Cortex of kidney (tissue), 1 donor: ENCODE data around the gene LIMS1.
"Not testable (repeated sequence)": the region's sequence is repeated elsewhere in the genome, so short reads cannot be mapped to it uniquely, and the experiment has no call there.

Experiments
- DNase-seq: peaks from one replicate; lab custom pipeline; 2025; lab: John Stamatoyannopoulos, UW

LIMS1 gene

DNA sequence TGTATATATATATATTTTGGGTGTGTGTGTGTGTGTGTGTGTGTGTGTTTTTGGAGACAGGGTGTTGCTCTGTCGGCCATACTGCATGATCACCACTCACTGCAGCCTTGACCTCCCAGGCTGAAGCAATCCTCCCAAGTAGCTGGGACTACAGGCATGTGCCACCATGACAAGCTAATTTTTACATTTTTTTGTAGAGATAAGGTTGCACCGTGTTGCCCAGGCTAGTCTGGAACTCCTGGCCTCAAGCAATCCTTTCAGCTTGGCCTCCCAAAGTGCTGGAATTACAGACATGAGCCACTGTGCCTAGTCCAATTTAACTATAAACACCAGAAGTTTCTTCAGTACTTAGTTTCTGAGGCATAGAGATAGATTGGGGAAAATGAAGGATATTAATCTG, 18.3 kb downstream of the LIMS1 start:
- DNase-seq, result no peak

DNA sequence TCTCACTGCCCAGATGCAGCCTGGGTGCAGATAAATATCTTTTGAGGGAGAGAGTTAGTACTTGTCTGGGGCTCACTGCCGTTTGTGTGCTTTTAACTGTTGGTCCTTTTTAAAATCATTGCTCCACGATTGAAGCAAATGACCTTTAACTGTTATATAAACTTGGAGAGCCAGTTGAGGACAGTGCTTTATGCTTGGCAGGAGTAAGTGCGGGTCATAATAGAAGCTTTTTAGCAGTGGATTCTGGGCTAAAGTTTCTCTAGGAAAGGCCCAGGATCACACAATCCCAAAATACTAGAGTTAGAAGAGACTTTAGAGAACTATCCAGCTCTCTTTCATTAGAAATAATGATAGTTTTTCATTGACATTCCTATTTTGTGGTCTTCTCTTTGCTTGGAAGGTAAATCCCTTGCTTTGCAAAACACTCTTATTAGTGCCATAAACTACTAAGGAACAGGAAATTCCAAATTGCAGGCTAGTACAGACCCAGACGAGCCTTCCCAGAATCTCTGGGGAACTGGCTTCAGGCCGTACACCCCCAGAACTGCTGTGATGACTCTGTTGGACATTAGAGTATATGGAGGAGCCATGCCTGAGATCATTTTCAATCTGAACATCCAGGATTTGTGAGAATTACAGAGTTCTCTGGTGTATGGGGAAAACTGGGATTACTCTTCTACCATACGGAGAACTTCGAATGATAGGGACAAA, 19.1 kb downstream of the LIMS1 start:
- no peak for DNase-seq

DNA sequence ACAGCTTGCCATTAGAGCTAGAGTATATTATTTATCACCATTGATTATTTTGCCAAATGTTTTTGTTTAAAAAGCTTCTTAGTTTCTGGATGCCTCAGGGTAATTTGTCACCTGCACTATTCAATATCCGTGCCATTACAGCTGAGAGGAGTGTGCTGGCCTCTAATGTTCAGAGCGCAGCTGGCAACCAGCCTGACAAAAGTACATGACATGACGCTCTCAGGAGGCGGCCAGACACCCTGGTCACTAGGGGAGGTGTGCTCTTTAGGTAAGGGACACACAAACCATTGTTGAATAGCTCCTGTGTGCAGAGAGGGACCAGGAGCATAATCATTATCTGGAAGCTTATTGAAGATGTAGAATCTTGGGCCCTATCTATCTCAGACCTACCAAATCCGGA, 20.3 kb downstream of the LIMS1 start:
- no peak for DNase-seq

DNA sequence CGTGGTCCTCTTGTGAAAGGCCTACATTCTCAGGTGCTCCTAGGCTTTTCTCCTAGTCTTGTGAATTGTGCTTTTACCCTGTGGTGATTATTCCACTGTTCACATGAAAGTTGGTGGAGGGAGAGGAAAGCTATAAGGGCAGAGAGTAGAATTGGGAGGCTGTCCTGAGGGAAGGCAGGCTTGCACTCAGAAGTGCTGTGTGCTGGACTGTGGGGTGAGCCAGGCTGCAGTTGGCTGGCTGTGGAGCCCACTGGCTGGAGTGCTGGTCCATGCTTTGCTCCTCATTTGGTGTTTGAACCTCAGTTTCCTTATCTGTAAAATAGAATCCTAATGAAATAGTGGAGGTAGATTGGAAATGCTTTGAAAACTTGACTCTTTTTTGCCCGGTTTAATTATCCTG, 21.3 kb downstream of the LIMS1 start:
- DNase-seq, result no peak

DNA sequence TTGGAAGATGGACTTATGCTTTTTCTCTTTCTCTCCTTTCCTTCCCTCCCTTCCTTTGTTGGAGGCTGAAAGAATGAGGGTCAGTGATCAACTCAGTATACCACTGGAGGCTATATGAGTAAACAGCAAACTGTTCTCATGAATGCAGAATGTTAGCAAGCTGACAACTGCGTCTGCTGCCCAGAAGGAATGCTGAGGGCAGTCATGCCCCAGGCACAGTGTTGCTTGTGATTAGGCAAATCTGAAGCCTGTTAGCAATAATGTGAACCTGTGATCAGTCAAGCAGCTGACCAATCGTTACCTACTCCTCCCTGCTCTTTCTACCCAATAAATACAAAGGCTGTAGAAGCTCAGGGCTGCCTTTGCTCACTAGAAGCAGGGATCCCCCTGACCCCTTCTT, 22.3 kb downstream of the LIMS1 start:
- DNase-seq, result not testable (repeated sequence)

DNA sequence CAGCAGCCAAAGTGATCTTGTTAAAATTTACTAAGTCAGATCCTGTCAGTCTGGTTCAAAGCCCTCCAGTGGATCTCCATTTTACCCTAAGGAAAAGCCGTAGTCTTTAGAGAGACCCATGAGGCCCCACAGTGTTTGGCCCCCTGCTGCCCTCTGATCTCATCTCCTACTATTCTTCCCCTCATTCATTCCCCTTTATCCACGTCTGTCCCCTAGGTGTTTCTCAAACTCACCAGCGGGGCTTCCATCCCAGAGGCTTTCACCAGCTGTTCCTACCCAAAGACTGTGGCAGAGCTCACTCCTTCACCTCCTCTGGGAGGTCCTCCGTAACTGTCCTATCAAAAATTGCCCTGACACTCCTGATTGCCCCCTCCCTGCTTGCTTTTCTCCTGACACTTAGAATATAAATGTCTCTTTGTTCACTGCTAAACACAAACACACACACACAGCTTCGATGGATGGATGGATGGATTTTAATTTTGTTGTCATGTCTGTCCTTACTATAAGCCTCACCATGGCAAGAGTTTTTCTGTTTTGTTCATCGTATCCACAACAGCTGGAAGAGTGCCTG, 26.1 kb downstream of the LIMS1 start:
- DNase-seq, result no peak

DNA sequence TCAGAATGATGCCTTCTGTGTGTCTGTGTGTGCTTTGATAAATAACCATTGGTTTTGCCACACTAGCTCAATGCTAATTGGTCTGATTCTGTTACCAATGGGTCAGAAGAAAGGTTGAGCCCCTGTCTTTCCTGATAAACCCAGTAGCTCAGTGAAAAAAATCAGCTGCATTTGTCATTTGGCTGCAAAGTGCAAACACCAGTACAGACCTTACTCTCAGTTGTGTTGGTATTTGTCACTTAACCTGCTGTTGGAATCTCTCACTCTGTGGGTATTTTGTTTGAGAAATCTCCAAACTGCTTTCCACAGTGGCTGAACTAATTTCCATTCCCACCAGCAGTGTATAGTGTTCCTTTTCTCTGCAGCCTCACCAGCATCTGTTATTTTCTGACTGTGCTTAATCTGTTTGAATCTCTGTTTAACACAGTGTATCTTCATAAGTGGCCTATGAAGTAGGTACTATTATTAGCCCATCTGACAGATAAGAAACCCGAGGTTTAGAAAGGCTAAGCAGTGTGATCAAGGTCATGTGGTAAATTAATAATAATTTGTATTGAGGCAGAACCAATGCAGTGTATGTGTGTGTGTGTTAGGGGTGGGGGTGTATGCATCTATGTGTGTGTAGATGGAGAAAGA, 26.7 kb downstream of the LIMS1 start:
- DNase-seq, result no peak

DNA sequence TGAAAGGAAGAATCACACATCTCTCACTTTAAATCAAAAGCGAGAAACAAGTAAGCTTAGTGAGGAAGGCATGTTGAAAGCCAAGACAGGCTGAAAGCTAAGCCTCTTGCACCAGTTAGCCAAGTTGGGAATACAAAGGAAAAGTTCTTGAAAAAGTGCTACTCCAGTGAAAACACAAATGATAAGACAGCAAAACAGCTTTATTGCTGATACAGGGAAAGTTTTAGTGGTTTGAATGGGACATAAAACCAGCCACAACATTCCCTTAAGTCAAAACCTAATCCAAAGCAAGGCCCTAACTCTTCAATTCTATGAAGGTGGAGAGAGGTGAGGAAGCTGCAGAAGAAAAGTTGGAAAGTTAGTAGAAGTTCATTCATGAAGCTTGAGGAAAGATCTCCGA, 28.0 kb downstream of the LIMS1 start:
- DNase-seq, result no peak

DNA sequence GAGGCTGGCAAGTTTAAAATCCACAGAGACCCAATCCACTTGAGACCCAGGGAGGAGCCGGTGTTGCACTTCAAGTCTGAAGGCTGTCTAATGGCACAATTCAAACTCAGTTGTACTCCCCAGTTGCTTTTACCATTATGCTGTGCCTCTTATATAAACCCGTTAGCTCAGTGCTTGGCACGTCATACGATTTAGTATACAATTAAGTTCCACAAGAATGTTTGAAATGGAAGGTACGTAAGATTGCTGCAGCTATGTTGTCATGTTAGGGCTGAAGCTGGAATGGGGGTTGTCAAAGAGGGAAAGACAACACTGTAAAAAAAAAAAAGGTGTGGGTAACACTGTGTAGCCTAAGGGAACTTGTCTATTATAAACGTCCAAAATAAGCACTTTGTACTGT, 30.2 kb downstream of the LIMS1 start:
- no peak for DNase-seq

DNA sequence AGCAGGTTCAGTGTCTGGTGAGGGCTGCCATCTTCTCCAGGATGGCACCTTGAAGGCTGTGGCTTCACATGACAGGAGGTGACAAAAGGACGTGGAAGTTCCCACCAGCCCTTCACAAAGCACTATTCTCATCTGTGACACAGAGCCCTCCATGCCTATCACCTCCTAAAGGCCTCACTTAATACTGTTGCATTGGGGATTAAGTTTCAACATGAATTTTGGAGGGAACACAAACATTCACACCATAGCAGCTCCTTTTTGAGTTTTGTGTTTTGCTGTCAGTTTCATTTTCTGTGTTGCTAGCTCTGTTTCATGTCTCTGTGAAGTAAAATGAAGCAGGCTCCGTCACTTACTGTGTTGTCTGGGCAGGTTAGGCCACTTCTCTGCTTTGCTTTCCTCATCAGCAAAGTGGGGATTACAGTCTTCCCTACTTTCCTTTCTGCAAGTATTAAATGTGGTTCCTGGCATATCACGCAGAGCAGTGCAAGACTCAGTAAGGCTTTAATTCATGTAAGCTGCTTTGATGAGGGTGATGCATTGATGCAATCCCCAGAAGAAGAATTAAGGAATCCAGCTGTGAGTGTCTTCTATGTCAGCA, 31.6 kb downstream of the LIMS1 start:
- no peak for DNase-seq

DNA sequence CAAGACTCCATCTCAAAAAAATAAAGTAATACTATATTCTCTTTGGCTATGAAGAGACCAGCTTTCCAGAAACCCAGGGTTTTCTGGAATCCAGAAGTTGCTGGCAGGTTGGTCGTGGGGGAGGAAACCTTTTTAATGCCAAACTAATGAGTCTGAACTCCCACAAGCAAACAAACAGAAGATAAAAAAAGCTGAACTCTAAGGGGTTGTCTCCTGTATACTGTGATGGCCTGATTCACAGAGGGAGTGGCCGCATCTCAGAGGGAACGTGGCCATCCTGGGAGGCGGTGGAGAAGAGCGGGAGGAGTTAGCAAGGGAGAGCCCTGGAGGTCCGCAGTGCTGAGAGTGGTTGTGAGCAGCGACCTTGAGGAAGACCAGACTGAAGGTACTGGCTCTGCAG, 36.1 kb downstream of the LIMS1 start:
- DNase-seq, result no peak

DNA sequence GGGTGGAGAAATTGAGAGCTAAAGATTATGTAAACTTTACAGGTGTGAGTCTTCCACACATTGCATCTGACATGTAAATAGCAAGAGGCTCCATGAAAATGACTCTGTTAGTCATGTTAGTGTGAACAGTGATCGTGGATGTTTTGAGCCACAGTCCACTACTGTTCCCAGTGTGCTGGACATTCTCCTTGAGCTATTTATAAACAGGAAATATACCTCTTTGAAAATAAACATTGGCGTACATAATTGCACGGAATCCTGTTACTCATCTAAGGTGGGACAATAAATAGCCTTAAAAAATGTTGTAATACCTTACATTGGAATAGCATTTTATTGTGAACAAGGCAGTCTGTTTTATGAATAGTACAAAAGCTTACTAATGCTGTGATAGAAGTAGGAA, 37.0 kb downstream of the LIMS1 start:
- no peak for DNase-seq

DNA sequence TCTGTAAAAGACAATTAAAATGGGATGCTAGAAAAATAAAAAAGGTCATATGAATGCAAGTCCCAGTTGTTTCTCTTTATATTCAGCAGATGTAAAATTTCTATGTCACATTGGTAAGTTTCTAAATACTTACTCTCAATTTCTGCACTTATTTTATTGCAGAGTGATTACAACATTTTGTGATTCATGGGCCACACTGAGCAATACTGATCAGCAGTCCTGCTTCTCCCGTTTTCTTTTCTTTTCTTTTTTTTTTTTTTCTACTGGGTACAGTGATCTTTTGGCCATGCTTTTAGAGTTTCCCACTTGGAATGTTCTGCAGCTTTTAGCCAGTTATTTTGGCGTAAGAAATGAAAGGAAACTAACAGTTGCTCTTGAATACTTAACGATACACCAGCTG, 38.8 kb downstream of the LIMS1 start:
- no peak for DNase-seq

DNA sequence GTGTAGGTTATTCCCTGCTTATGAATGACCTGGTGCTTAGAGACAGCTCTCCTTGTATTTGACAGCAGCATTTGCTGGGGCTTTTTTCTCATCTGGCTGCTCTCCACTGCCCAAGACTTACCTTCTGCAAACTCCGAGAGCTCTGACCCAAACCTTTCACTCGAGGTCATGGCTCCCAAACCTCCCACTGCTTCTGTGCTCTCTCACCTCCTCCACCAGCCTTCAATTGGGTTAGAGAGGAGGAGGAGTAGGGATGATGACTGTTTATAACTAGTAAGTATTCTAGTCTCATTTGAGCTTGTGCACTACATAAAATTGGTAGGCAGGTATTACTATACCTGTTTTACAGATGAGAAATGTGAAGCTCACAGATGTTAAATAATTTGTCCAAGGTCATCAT, 40.1 kb downstream of the LIMS1 start:
- DNase-seq, result no peak

DNA sequence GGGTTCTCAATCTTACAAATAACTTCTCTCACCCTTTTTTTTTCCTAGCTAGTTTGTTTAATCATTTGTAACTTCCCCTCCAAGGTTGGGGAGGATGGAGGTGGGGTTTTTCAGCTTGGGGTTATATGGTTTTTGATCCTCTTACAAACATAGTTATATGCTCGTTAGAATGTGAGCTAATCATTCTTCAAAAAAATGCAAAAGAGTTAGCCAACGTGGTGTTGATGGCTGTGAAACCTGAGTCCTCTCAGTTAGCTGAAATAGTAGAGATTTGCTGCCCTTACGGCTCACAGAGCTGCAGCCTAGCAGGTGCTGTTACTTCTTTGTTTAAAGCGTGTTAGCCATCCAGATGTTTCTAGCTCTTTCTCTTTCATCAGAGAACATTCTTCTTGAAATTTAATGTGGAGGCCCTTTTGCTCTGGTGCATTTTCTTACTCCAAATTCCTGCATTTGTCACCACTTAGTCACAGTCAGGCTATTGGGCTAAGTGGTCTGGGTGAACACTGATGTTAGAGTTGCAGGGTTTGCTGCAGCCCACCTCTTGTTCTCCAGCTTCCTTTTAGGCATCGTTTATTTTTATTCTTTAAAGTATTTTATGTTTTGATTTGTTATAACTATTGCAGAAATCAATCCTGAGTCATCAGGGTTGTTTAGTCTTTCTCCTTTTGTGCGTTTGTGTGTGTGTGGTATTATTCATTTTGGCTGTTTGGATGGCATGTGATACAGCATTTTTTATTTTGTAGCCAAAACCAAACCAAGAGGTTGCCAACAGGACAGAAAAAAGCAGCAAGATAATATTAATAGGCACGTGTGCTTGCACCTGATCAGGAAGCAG, 41.1 kb downstream of the LIMS1 start:
- no peak for DNase-seq

DNA sequence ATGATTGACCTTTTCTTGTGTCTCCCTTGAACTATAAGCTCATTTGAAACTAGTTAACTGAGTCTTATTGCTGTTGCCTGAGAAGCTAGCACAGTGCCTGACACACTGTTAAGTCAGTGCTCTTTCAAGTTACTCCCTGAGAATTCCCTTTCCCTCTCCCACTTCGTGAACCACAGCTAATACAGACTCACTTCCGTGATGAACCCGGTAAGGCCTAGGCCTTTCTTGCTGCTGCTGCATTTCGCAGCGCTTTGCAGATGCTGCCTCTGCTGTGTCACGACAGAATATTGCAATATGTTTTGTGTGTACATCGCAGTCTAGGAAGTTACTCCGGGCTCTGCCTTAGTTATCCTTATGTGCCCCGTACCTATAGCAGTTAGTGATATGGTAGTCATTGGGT, 42.8 kb downstream of the LIMS1 start:
- DNase-seq, result no peak

DNA sequence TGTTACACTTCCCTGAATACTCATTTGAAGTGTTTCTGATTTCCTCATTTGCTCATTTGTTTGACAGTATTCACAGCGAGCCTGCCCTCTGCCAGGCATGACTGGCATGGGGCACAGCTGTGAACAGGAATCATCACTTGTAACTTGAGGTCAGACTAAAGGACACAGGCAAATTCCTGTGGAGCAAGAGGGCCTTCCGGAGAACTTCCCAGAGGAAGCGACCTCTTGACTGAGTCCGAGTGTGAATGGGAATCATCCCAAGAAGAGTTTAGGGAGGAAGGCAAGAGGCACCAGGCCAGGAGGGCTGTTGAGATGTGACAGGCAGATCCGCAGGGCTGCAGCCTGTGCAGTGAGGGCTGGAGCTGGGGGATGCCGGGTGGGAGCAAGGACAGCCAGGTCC, 45.4 kb downstream of the LIMS1 start:
- no peak for DNase-seq

DNA sequence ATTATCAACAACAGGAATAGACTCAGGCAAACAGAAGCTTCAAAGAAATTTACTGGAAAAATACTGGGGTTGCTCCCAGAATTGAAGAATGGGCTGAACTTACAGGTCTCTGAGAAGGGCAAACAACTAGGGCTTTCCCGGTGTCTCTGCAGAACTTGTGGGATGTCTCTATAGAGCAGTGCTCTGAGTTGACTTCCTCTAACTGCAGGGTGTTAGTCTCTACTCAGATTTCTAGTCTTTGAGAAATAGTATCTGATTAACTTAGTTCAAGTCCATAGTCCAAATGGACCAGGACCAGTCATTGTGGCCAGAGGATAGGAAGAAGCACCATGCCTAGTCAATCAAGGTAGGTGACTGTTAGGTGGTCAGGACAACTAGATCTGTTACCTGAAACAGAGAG, 45.8 kb downstream of the LIMS1 start:
- DNase-seq, result no peak

DNA sequence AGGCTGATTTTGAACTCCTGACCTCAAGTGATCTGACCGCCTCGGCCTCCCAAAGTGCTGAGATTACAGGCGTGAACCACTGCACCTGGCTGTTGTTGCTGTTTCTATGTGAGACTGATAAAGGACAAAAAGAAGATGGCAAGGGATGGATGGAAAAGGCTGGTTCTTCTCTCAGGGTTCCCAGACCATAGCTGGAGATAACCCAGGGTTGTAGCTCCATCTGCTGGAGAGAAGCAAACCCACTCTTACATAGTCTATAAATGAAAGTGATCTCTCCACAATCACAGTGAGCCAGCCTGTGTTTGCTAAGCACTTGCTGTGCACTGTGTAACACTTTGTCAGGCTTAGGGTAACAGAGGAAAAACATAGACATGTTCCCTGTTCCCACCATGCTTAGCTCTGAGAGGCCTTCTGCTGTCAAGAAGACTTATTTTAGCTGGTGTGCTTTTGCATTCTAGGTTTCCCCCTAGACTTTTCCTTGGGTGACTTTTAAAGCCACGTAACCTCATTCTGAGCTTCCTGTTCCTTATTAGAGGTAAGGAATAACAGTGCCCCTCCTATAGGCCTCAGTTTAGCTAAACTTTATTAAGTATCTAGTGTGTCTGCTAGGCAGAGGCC, 49.7 kb downstream of the LIMS1 start:
- no peak for DNase-seq

DNA sequence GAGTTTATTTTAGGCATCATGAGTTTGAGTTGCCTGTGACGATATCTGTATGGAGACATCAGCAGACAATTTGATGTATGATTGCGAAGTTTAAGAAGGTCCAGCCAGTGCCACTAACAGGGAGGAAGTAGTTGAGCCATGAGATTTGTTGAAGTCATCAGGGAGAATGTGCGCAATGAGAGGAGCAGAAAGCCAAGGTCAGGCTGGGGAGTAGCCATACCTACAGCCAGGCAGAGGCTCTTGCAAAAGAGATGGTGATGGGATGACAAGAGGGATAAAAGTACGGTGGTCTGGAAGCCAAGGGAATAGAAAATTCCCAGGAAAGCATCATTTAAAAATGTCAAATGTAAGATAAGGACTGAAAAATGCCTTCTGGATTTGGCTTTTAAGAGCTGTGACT, 51.2 kb downstream of the LIMS1 start:
- no peak for DNase-seq

DNA sequence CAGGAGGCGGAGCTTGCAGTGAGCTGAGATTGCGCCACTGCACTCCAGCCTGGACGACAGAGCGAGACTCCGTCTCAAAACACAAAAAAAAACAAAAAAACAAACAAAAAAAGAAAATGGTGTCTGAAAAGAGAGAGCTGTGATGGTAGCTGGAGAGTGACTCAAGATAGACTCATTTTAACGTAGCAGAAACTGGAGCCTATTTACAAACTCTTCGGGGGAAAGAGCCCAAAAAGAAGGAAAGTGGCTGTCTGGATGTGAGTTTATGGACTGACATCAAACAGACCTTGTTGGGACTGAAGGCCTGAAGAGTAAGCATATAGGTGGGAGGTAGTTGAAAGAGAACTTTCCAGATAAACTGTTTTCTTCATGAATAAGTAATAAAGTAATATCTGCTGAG, 51.8 kb downstream of the LIMS1 start:
- no peak for DNase-seq

DNA sequence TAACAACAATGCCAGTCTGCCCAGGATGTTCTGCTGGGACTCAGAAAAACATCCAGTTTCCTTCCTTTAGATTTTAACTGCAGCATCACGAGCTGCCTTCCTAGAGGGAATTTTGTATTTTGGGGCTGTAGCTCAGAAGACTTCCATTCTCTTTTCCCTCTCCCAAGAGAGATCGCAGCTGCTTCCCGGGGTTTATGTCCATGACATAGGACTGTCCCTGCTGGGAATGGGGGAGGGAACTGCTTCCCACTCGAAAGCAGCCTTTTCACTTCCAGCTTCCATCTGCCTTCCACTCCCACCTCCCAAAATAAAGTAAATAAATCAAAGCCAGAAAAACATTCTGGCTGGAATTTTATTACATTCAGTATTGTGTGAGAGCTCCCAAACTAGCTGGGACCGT, 52.4 kb downstream of the LIMS1 start:
- DNase-seq, result no peak
